Measurements from ENCODE around the gene IL1RAPL1. TPM values are rescaled to one million over a fixed set of nuclear protein-coding genes. Genes with fewer than 3 reads are reported as not detected.
A peak's percentile ranks its signal among the peaks of the same experiment; 100 is the strongest.

Gene IL1RAPL1
- total and polyA plus RNA-seq, 8 donors, result 0.05 to 0.20 (median 0.09) TPM; not detected in 5

DNA sequence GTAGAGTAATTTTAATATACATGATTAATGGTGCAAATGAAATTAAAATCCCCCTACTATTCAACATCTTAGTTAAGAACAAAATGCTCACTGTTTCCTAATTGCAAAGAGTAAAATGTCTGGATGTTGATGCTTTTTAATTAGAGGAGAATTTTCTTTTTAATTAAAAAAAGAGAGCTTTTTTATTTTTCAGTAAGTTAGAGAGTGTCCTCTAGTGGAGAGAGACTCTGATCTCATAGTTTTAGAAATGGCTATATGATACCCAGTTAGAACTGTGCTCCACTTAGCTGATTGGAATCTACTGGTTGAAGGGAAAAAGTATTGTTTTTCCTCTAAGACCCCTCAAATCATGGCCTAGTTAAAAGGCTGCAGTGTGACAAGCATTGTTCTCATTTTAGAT is 1316.1 kb downstream of the IL1RAPL1 start:
- intact Hi-C loops (cut with DNase I), result no loop called here
- FAIRE-seq (peak; percentile 81), DNase-seq (no peak), ATAC-seq (no peak)
- no peaks in the 10 kb centered on the region for H3K27me3 ChIP-seq
- no peaks in the 10 kb centered on the region for H3K9me3 ChIP-seq
- no peak overlapping the region for H3K27ac ChIP-seq
- no peak overlapping the region for H3K4me3 ChIP-seq
- no peaks in the 10 kb centered on the region for H3K4me1 ChIP-seq
- no peaks in the 10 kb centered on the region for H3K36me3 ChIP-seq
- TF ChIP-seq, protein P1, sequence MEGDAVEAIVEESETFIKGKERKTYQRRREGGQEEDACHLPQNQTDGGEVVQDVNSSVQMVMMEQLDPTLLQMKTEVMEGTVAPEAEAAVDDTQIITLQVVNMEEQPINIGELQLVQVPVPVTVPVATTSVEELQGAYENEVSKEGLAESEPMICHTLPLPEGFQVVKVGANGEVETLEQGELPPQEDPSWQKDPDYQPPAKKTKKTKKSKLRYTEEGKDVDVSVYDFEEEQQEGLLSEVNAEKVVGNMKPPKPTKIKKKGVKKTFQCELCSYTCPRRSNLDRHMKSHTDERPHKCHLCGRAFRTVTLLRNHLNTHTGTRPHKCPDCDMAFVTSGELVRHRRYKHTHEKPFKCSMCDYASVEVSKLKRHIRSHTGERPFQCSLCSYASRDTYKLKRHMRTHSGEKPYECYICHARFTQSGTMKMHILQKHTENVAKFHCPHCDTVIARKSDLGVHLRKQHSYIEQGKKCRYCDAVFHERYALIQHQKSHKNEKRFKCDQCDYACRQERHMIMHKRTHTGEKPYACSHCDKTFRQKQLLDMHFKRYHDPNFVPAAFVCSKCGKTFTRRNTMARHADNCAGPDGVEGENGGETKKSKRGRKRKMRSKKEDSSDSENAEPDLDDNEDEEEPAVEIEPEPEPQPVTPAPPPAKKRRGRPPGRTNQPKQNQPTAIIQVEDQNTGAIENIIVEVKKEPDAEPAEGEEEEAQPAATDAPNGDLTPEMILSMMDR (IDR thresholded peaks at IDR 0.05), result no peak

- TF ChIP-seq, protein P1 (IDR thresholded peaks at IDR 0.05), result no peak
- H3K36me3 ChIP-seq, result no peaks in the 10 kb centered on the region
- no peaks in the 10 kb centered on the region for H3K9me3 ChIP-seq
- DNase-seq, result no peak
- FAIRE-seq, result no peak
- H3K27me3 ChIP-seq, result no peaks in the 10 kb centered on the region
- WGBS, 2 donors, result 50 to 53% methylated on average over 4 of the region's 4 CpGs
- intact Hi-C loops (cut with DNase I), result no loop called here
- H3K4me3 ChIP-seq, result no peak overlapping the region
- H3K27ac ChIP-seq, result no peak overlapping the region
- no peaks in the 10 kb centered on the region for H3K4me1 ChIP-seq
- no peak for ATAC-seq
Measured at GRCh38 chrX:29911673-29912072, 1324.4 kb downstream of the IL1RAPL1 start.

- TF ChIP-seq, protein P1 (IDR thresholded peaks at IDR 0.05), result no peak
- no peaks in the 10 kb centered on the region for H3K4me1 ChIP-seq
- WGBS, 2 donors, result 64 to 68% methylated on average over 6 of the region's 6 CpGs
- H3K27me3 ChIP-seq, result no peaks in the 10 kb centered on the region
- H3K27ac ChIP-seq, result no peak overlapping the region
- H3K4me3 ChIP-seq, result no peak overlapping the region
- DNase-seq, result no peak
- intact Hi-C loops (cut with DNase I), result no loop called here
- FAIRE-seq, result no peak
- no peaks in the 10 kb centered on the region for H3K36me3 ChIP-seq
- ATAC-seq, result no peak
- H3K9me3 ChIP-seq, result no peaks in the 10 kb centered on the region
Measured at GRCh38 chrX:29913647-29914046, 1326.4 kb downstream of the IL1RAPL1 start.

DNA sequence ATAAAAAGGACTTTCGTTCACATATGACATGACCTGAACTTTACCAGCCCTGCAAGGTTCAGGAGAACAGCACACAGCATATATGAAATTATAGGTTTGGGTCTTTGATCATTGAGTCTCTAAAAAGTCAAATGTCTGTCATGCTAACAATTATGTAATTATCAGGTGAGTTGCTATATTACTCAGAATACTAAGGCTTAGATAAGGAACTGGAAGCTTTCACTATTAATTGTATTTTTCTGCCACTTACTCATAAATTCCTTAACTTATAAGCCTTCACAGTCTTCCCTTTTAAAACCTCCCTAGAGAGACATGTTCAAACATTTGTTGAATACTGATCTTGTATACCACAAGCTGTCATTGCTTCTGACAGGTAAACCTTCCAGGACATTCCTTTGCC is 1335.4 kb downstream of the IL1RAPL1 start:
- Histone ChIP-seq H3K27me3 (no peaks in the 10 kb centered on the region), H3K4me1 (no peaks in the 10 kb centered on the region), H3K27ac (no peak overlapping the region), H3K9me3 (no peaks in the 10 kb centered on the region), H3K36me3 (no peaks in the 10 kb centered on the region), H3K4me3 (no peak overlapping the region)
- TF ChIP-seq, protein P1 (IDR thresholded peaks at IDR 0.05), result no peak
- no peak for ATAC-seq
- intact Hi-C loops (cut with DNase I), result no loop called here
- 15 to 26% methylated on average over 1 of the region's 1 CpG for WGBS, 2 donors
- FAIRE-seq, result no peak
- DNase-seq, result no peak

- Histone ChIP-seq H3K36me3 (no peaks in the 10 kb centered on the region), H3K4me3 (no peak overlapping the region), H3K9me3 (no peaks in the 10 kb centered on the region), H3K27me3 (peaks cover 0 to 4% (median 0%) of the 10 kb centered on the region in 4 donors), H3K4me1 (no peaks in the 10 kb centered on the region), H3K27ac (no peak overlapping the region)
- 12 to 27% methylated on average over 1 of the region's 1 CpG for WGBS, 2 donors
- FAIRE-seq, result no peak
- ATAC-seq, result no peak
- intact Hi-C loops (cut with DNase I), result no loop called here
- TF ChIP-seq, protein P1 (IDR thresholded peaks at IDR 0.05), result no peak
- no peak for DNase-seq
Measured at GRCh38 chrX:29926056-29926455, 1338.8 kb downstream of the IL1RAPL1 start.
